Large intestine (tissue), 12 donors: ENCODE measurements around the gene ESYT1. TPM values are rescaled to one million over a fixed set of nuclear protein-coding genes. Genes with fewer than 3 reads are reported as not detected.

Source experiments
- DNase-seq, 2 donors: peaks; one replicate each; pipeline versions ENCODE4 v3.0.0 to v3.0.0-alpha.2; 2013
- H3K27ac ChIP-seq: one replicate; pipeline ENCODE4 v1.5.1; 2013; ENCODE audit warnings: low read length
- H3K27me3 ChIP-seq: 2 replicates; pipeline ENCODE4 v1.6.1; 2013; ENCODE audit warnings: low read length; ENCODE audit not compliant: control insufficient read depth, insufficient read depth
- H3K36me3 ChIP-seq: 2 replicates; pipeline ENCODE4 v1.6.1; 2013; ENCODE audit warnings: low read length; ENCODE audit not compliant: control insufficient read depth, insufficient read depth
- H3K4me1 ChIP-seq: one replicate; pipeline ENCODE4 v1.6.1; 2013; ENCODE audit warnings: low read length; ENCODE audit not compliant: control insufficient read depth, insufficient read depth
- H3K4me3 ChIP-seq: one replicate; pipeline ENCODE4 v1.5.1; 2013; ENCODE audit warnings: low read length
- H3K9me3 ChIP-seq: one replicate; pipeline ENCODE4 v1.6.1; 2013; ENCODE audit warnings: mild to moderate bottlenecking, low read depth, low read length, moderate library complexity; ENCODE audit not compliant: control insufficient read depth
- WGBS: methylation state at CpG from one replicate; pipeline ENCODE4 v1.1.5; 2013; ENCODE audit warnings: low lambda C conversion rate; ENCODE audit not compliant: insufficient coverage; 5-methylcytosine and 5-hydroxymethylcytosine counted together
- long read RNA-seq, 11 donors: transcript quantifications; one replicate each; lab custom pipeline, GENCODE V29; 2026
- polyA plus RNA-seq: library from polyadenylated mRNA; unstranded; fragments of 120-200 nt; gene quantifications from one replicate; pipeline ENCODE4 v1.2.1, GENCODE V29; 2013

Gene ESYT1, protein sequence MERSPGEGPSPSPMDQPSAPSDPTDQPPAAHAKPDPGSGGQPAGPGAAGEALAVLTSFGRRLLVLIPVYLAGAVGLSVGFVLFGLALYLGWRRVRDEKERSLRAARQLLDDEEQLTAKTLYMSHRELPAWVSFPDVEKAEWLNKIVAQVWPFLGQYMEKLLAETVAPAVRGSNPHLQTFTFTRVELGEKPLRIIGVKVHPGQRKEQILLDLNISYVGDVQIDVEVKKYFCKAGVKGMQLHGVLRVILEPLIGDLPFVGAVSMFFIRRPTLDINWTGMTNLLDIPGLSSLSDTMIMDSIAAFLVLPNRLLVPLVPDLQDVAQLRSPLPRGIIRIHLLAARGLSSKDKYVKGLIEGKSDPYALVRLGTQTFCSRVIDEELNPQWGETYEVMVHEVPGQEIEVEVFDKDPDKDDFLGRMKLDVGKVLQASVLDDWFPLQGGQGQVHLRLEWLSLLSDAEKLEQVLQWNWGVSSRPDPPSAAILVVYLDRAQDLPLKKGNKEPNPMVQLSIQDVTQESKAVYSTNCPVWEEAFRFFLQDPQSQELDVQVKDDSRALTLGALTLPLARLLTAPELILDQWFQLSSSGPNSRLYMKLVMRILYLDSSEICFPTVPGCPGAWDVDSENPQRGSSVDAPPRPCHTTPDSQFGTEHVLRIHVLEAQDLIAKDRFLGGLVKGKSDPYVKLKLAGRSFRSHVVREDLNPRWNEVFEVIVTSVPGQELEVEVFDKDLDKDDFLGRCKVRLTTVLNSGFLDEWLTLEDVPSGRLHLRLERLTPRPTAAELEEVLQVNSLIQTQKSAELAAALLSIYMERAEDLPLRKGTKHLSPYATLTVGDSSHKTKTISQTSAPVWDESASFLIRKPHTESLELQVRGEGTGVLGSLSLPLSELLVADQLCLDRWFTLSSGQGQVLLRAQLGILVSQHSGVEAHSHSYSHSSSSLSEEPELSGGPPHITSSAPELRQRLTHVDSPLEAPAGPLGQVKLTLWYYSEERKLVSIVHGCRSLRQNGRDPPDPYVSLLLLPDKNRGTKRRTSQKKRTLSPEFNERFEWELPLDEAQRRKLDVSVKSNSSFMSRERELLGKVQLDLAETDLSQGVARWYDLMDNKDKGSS
- polyA plus RNA-seq, result 42.7 TPM
- long read RNA-seq, donor 1, full-length matches to known transcripts, result 11 of 11 reads
- long read RNA-seq, donor 1, partial matches to known transcripts, result 0 of 11 reads
- long read RNA-seq, donor 1, other reads (novel, unspliced or antisense), result 0 of 11 reads
- long read RNA-seq, donor 2, full-length matches to known transcripts, result 7 of 7 reads
- long read RNA-seq, donor 2, partial matches to known transcripts, result 0 of 7 reads
- long read RNA-seq, donor 2, other reads (novel, unspliced or antisense), result 0 of 7 reads
- long read RNA-seq, donor 3, result 0 reads
- long read RNA-seq, donor 4, result 0 reads
- long read RNA-seq, donor 5, full-length matches to known transcripts, result 11 of 28 reads
- long read RNA-seq, donor 5, partial matches to known transcripts, result 17 of 28 reads
- long read RNA-seq, donor 5, other reads (novel, unspliced or antisense), result 0 of 28 reads
- long read RNA-seq, donor 6, full-length matches to known transcripts, result 7 of 7 reads
- long read RNA-seq, donor 6, partial matches to known transcripts, result 0 of 7 reads
- long read RNA-seq, donor 6, other reads (novel, unspliced or antisense), result 0 of 7 reads
- long read RNA-seq, donor 7, full-length matches to known transcripts, result 4 of 4 reads
- long read RNA-seq, donor 7, partial matches to known transcripts, result 0 of 4 reads
- long read RNA-seq, donor 7, other reads (novel, unspliced or antisense), result 0 of 4 reads
- long read RNA-seq, donor 8, full-length matches to known transcripts, result 10 of 16 reads
- long read RNA-seq, donor 8, partial matches to known transcripts, result 6 of 16 reads
- long read RNA-seq, donor 8, other reads (novel, unspliced or antisense), result 0 of 16 reads
- long read RNA-seq, donor 9, full-length matches to known transcripts, result 10 of 10 reads
- long read RNA-seq, donor 9, partial matches to known transcripts, result 0 of 10 reads
- long read RNA-seq, donor 9, other reads (novel, unspliced or antisense), result 0 of 10 reads
- long read RNA-seq, donor 10, full-length matches to known transcripts, result 9 of 9 reads
- long read RNA-seq, donor 10, partial matches to known transcripts, result 0 of 9 reads
- long read RNA-seq, donor 10, other reads (novel, unspliced or antisense), result 0 of 9 reads
- long read RNA-seq, donor 11, full-length matches to known transcripts, result 5 of 19 reads
- long read RNA-seq, donor 11, partial matches to known transcripts, result 14 of 19 reads
- long read RNA-seq, donor 11, other reads (novel, unspliced or antisense), result 0 of 19 reads

DNA sequence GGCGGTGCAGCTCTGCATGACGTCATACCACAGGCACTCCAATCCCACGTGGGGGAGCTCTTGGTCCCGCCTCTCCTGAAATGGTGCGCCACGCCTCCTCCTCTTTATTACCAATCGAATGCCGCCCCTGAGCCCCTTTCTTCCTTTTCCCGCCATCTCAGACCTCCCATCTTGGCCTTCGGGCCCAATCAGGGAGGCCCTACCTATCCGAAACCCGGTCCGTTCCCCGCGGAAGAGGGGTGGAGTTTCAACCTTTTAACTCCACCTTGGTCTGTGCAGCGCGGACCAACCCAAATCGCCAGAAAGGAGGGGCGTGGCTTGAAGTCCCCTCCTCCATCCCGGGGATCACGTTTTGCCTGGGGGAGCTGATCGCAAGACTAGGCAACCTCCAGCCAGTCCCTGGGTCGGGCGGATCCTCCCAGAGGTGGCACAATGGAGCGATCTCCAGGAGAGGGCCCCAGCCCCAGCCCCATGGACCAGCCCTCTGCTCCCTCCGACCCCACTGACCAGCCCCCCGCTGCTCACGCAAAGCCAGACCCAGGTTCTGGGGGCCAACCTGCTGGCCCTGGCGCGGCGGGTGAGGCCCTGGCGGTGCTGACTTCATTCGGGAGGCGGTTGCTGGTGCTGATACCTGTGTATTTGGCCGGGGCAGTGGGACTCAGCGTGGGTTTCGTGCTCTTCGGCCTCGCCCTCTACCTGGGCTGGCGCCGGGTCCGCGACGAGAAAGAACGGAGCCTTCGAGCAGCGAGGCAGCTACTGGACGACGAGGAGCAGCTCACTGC lies at the start of gene ESYT1:
ESYT1 (plus strand) TSS at position 380 of the 782 bp plus-strand sequence; CDS start at position 433, 53 bp downstream.
- WGBS, result no CpG with 5 or more reads among the region's 49 CpGs
- H3K4me1 ChIP-seq, result peaks cover 27% of the 10 kb centered on the region

DNA sequence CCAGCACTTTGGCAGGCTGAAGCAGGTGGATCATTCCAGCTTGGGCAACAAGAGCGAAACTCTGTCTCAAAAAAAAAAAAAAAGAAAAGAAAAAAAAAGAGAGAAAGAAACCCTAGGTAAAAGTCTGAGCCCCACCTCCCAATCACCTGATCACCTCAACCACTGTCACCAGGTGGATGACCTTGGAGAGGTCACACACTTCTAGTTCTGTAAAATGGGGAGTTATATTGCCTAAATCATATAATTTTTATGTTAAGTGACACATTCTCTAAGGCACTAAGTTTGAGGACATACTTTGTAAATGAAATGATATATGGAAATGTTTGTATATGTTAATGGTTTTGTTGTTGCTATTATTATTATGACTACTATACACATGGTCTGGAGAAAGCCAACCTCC lies 49.6 kb upstream of the ESYT1 start:
- no peaks in the 10 kb centered on the region for H3K9me3 ChIP-seq
- no peak for DNase-seq
- peaks cover 9% of the 10 kb centered on the region for H3K27me3 ChIP-seq
- peaks cover 15% of the 10 kb centered on the region for H3K4me1 ChIP-seq
- WGBS, result 100% methylated on average over 1 of the region's 1 CpG
- peak overlapping the region; percentile 100 for H3K4me3 ChIP-seq
- H3K27ac ChIP-seq, result peak overlapping the region; percentile 100
- peaks cover 5% of the 10 kb centered on the region for H3K36me3 ChIP-seq

More for the DNA sequence above, at the start of gene ESYT1:
- H3K27me3 ChIP-seq, result no peaks in the 10 kb centered on the region
- H3K9me3 ChIP-seq, result no peaks in the 10 kb centered on the region
- H3K27ac ChIP-seq, result peak within 1 kb of the TSS; percentile 83
- H3K4me3 ChIP-seq, result peak within 1 kb of the TSS; percentile 92
- DNase-seq, result peak; percentile 99 to 100
- H3K36me3 ChIP-seq, result peaks cover 23% of the 10 kb centered on the region

DNA sequence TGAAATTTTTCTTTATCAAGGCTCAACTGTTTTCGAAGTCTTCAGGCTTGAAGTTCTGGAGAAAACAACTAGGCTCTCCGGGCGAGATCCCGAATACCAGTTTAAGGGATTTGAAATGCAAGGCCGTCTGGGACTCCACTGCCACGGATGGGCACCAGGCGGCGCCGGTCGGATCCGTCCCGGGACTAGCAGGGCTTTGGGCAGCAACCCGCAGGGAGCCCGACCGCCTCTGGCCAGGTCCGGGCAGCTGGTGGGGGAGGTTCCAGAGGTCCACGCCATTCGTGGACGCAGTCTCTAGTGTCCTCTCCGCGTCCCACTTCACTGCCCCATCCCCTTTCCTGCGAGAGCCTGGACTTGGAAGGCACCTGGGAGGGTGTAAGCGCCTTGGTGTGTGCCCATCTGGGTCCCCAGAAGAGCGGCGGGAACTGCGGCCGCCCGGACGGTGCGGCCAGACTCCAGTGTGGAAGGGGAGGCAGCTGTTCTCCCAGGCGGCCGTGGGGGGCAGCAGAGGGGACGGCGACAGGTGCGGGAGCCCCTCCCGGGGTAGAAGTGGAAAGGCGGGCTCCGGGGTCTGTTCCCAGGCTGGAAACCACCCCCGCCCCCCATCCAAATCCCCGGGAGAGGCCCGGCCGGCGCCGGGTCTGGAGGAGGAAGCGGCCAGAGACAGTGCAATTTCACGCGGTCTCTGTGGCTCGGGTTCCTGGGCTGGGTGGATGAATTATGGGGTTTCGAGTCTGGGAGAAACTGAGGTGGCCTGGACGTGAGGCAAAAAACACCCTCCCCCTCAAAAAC lies 48.9 kb upstream of the ESYT1 start:
- H3K36me3 ChIP-seq, result peaks cover 12% of the 10 kb centered on the region
- peaks cover 22% of the 10 kb centered on the region for H3K4me1 ChIP-seq
- no CpG with 5 or more reads among the region's 50 CpGs for WGBS
- peak overlapping the region; percentile 100 for H3K27ac ChIP-seq
- peaks cover 9% of the 10 kb centered on the region for H3K27me3 ChIP-seq
- peak overlapping the region; percentile 100 for H3K4me3 ChIP-seq
- no peaks in the 10 kb centered on the region for H3K9me3 ChIP-seq
- peak; percentile 73 to 89 for DNase-seq

DNA sequence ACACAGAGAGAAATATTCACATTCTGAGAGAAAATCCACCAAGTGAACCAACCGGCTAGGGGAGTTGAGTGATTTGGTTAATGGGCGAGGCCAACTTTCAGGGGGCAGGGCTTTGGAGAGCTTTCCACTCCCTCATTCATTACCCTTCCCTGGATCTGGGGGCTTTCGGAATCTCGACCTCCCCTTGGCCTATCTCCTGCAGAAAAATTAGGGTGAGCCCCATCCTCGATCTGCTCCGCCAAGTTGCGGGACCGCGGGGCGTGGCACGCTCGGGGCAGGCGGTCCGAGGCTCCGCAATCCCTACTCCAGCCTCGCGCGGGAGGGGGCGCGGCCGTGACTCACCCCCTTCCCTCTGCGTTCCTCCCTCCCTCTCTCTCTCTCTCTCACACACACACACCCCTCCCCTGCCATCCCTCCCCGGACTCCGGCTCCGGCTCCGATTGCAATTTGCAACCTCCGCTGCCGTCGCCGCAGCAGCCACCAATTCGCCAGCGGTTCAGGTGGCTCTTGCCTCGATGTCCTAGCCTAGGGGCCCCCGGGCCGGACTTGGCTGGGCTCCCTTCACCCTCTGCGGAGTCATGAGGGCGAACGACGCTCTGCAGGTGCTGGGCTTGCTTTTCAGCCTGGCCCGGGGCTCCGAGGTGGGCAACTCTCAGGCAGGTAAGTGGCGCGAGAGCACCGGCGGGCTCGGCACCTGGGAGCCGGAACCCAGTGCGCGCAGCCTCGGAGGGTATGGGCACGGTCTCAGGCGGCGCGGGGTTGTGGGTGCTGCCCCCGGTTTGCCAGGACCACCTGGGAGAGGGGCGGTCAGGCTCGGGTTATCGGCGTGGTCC lies 48.1 kb upstream of the ESYT1 start, which contains the start of gene ERBB3:
ERBB3 (plus strand) TSS at position 443 of the 833 bp plus-strand sequence; CDS start at position 579, 136 bp downstream.
- peaks cover 9% of the 10 kb centered on the region for H3K27me3 ChIP-seq
- peak within 1 kb of the TSS; percentile 100 for H3K4me3 ChIP-seq
- peak within 1 kb of the TSS; percentile 100 for H3K27ac ChIP-seq
- DNase-seq, result peak; percentile 90 to 96
- H3K36me3 ChIP-seq, result peaks cover 16% of the 10 kb centered on the region
- no peaks in the 10 kb centered on the region for H3K9me3 ChIP-seq
- peaks cover 25% of the 10 kb centered on the region for H3K4me1 ChIP-seq
- no CpG with 5 or more reads among the region's 59 CpGs for WGBS

DNA sequence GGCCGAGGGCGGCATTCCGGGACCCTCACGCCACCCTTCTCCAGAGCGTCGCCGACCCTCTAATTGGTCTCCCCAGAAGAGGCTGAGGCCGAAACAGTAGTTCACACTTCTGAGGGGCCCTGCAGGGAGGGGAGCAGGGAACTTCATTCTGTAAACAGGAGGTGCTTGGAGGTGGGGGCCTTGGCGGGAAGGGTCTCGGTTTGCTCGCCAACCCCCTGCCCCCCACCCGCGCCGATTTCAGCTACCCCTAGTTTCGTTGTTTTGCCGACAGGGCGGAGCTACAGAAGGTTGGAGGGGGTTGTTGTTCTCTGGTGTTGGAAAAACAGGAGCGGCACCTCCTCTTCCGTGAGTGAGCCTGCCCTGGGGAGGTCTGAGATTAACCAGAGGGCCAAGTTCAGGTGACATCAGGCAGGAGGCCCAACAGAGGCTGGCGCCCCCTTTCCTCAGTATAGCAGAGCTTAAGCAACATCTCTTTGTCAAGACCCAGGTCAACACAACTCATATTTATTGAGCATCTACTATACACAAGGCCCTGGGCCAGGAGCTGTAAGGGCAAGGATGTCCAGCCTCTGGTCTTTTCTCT lies 47.4 kb upstream of the ESYT1 start:
- Histone ChIP-seq H3K27me3 (peaks cover 9% of the 10 kb centered on the region), H3K36me3 (peaks cover 23% of the 10 kb centered on the region), H3K27ac (peak overlapping the region; percentile 100), H3K4me3 (peak overlapping the region; percentile 100), H3K4me1 (peaks cover 30% of the 10 kb centered on the region), H3K9me3 (no peaks in the 10 kb centered on the region)
- whole genome bisulfite sequencing, result no CpG with 5 or more reads among the region's 20 CpGs
- DNase-seq, result peak; percentile 91 to 97

DNA sequence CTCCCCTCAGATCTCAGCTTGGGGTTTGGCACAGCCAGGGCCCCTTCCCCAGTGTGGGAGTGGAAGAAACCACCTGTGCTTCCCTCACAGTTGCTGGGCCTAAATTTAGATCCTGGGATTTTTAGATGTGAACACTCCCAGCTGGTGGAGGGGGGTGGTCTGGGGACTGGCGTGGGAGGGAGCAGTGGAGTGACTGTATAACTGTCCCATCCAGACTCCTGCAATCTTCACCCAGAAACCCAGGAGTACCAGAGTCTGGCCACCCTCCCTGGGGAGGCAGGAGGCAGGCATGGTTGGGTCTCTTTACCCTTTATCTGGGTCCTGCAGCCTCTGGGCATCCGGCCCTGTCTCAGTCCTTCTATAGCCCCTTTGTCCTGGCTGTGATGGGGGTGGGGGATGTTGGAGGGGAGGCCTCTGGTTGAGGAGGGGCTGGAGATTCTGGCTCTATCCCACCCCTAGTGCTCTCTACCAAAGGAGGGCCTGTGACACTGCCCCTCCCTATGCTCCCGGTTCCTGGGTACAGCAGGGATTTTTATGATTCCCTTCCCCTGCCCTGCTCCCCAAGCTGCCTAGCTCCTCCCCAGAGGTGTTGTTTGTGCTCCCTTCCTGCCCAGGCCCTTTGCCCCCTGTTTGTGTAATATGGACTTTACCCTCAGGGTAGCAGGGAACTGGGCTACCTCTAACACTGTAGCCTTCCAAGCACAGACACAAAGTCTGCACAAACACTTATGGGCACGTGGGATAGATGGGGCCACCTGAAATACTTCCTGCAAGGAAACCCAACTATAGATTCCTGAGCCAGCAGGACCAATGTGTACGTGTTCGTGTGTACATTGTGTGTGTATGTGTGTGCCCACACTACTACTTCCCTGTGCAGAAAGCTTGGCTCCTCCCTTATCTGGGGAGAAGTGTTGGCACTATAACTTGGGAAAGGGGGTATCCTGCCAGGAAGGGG lies 46.4 kb upstream of the ESYT1 start:
- Histone ChIP-seq H3K27ac (peak overlapping the region; percentile 100), H3K9me3 (no peaks in the 10 kb centered on the region), H3K36me3 (peaks cover 29% of the 10 kb centered on the region), H3K27me3 (peaks cover 9% of the 10 kb centered on the region), H3K4me3 (peak overlapping the region; percentile 100), H3K4me1 (peaks cover 30% of the 10 kb centered on the region)
- peak; percentile 96 to 99 for DNase-seq
- no CpG with 5 or more reads among the region's 6 CpGs for WGBS
